GM11168 (cell line): Measurements from ENCODE around the gene RAB7A.
"Not testable (repeated sequence)": the region's sequence is repeated elsewhere in the genome, so short reads cannot be mapped to it uniquely, and the experiment has no call there.

Source experiments
- in situ Hi-C: fragments of 300-500 bp; cut with MboI; formaldehyde crosslinking; loops from one replicate; pipeline ENCODE4 v1.12.0; 2022; ENCODE audit warnings: low sequenced_read_pairs; ENCODE audit not compliant: unreplicated experiment

RAB7A gene

DNA sequence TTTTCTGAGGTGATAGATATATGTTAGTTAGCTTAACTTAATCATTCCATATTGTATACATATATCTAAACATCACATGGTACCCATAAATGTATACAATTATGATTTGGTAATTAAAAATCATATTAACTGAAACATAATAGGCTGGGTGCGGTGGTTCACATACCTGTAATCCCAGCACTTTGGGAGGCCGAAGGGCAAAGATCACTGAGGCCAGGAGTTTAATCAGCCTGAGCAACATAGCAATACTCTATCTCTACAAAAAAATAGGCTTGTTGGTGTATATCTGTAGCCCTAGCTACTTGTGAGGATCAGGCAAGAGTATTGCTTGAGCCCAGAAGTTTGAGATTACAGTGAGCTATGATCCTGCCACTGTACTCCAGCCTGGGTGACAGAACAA is 20.9 kb downstream of the RAB7A start:
- in situ Hi-C loops: no loop called here

DNA sequence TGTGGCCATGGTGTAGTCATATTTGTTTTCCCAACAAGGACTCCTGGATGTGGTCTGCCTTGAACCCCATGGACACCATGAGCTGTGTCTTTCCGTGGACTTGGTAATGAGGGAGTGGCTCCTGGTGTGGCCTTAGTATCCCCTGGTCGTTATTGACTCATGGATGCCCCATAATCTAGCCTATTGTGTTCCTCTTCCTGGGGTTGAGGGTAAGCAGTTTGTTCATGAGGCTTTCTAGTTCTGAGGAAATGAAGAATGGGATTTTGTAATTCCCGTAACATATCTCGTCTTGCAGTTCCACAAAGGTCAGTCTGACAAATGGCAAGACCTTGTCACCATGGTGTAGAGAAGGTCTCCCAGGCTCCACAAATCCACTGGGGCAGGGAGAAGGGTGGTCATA is 22.6 kb downstream of the RAB7A start:
- in situ Hi-C loops: no loop called here

DNA sequence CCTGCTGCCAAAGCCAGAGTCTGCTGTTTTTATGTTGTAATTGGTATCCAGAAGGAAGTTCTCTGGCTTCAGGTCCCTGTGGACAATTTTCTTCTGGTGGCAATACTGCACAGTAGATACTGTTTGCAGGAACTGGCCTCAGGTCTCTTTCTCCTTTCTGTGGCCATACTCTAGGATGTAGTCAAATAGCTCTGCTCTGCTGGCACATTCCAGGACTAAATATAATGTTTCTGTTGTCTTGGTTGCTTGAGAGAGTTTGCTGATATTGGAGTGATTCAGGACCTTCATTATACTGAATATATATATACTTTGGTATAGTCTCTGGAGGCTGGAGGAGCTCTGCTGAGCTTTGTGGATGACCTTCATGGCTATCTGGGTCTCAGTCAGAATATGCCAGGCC is 23.1 kb downstream of the RAB7A start:
- in situ Hi-C loops: no loop called here

DNA sequence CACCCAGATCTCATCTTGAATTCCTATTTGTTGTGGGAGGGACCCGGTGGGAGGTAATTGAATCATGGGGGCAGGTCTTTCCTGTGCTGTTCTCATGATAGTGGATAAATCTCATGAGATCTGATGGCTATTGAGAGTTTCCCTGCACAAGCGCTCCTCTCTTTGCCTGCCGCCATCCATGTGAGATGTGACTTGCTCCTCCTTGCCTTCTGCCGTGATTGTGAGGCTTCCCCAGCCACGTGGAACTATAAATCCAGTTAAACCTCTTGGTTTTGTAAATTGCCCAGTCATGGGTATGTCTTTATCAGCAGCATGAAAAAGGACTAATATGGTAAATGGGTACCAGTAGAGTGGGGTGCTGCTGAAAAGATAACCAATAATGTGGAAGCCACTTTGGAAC is 23.6 kb downstream of the RAB7A start:
- in situ Hi-C loops: not testable (repeated sequence)

DNA sequence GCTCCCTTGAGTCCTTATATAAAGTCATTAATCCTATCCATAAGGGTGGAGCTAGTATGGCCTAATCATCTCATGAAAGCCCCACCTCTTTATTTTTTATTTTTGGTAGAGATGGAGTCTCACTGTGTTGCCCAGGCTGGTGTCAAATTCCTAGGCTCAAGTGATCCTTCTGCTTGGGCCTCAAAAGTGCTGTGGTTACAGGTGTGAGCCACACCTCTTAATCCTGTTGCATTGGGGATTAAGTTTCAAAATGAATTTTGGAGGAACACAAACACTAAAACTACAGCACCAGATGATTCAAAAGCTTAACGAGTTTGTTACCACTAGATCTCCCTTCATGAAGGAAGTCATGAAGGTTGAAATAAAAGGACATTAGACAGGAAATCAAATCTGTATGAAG is 27.7 kb downstream of the RAB7A start:
- in situ Hi-C loops: no loop called here

DNA sequence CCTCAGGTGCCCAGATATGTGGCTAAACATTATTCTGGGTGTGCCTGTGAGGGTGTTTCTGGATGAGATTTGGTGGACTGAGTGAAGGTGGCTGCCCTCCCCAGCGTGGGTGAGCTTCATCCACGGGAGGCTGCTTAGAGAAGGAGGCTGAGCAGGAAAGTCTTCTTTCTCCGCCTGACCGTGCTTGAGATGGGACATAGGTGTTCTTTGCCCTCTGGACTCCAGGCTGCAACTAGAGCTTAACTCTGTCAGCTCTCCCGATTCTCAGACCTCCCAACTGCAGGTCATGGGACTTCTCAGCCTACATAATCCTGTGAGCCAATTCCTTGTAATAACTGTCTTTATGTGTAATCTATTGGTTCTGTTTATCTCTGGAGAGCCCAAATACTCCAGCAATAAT is 34.1 kb downstream of the RAB7A start:
- in situ Hi-C loops: no loop called here

DNA sequence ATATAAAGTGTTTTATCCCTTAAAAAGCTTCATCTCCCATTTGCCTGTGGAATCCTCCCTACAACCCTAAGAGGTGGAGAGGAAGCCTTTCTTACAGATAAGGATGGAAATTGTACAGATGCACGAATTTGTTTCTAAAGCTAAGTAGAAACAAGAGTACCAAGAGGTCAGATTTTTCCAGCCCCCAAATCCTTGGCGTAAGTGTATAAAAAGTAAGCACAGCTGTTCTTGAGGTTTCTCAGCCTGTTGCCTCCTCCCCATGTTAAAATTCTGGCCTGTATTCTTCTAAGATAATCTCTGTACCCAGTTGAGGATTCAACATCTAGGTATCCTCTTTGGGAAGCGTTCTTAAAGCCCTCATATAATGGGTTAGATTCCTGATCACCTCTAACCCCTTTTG is 34.9 kb downstream of the RAB7A start:
- in situ Hi-C loops: no loop called here

DNA sequence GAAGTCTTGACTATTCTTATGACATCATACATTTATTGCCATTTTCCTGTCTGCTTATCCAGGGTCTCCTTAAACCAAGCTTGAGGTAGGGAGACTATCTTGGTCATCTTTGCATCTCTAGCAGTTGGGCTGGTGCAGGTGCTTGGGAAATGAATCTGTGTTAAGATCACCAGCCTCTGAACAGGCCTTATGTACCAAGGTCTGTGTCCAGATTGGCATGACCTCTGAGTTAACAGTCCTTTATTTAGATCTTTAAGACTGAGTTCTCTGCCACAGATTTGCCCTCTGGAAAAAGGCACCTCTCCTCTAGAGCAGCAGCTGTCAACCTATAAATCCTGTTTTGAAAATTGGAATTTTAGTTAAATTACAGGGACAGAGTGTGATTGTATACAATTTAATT is 35.4 kb downstream of the RAB7A start:
- in situ Hi-C loops: no loop called here

DNA sequence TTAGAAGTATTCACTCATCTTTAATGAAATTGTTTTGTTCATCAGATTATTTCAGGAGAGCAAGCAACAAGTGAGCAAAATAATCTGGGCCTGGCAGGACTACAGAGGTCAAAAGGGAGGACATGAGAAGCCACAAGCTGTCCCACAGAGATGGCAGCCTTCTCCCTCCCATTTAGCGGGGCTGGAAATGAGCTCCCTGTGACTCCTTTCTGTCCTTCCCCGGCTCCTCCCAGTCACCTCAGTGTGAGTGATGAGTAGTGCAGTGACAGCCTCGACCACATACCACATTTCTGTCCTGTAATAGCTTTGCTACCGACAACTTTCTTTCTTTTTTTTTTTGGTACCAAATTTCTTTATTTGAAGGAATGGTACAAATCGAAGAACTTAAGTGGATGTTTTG is 38.0 kb downstream of the RAB7A start:
- in situ Hi-C loops: no loop called here

DNA sequence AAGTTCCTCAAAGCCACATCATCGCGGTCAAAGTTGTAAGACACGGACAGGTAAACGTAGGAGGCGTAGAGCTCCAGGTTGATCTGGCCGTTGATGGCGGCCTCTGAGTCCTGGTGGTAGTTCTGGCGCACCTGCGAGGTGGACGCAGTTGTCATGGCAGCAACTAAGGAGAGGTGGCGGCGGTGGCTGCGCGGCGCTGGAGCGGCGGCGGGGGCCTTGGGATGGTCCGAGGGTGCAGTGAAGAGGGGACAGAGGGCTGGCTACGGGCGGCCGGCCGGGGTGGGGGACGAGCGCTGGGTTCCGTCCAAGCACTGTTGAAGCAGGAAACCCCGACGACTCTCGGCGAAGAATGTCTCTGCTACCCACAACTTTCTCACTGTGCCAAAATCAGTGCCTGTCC is 38.9 kb downstream of the RAB7A start:
- in situ Hi-C loops: no loop called here

DNA sequence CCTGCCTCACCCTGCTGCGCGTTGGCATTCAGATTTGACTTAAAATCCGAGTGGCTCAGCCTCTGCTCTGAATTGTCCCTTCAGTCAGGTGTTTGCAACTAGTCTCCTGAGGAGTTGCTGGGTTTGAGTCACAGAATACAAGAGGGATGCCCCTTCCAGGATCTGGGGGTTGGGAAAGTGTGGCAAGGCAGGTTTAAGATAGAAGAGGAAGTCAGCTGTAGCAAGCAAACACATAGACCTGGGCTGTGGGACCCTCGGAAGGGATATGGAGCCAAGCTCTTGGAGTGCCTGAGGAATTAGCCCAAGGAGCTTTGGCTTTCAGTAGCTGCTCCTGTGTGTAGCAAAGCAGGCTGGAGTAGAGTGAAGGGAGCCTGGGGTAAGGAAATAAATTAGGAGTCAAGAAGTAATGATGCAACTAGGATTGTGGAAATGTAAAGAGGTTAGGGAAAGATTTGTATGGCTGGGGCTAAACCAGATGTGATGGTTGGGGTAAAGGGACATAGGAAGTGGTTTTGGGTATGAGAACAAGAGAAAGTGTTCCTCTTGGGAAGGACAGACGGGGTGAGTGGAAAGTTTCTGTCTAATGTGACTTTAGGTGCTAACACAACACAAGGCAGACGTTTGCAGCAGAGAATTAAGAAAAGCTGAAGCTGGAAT is 41.2 kb downstream of the RAB7A start:
- in situ Hi-C loops: no loop called here

DNA sequence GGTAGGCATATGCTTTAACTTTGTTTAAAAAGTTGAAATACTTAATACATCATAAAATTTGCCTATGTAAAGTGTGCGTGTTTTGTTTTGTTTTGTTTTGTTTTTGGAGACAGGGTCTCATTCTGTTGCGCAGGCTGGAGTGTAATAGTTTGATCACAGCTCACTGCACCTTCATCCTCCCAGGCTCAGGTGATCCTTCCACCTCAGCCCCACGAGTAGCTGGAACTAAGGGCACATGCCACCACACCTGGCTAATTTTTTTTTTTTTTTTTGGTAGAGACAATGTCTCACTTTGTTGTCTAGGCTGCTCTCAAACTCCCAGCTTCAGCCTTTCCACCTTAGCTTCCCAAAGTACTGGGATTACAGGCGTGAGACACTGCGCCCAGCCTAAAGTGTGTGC is 42.5 kb downstream of the RAB7A start:
- in situ Hi-C loops: no loop called here

DNA sequence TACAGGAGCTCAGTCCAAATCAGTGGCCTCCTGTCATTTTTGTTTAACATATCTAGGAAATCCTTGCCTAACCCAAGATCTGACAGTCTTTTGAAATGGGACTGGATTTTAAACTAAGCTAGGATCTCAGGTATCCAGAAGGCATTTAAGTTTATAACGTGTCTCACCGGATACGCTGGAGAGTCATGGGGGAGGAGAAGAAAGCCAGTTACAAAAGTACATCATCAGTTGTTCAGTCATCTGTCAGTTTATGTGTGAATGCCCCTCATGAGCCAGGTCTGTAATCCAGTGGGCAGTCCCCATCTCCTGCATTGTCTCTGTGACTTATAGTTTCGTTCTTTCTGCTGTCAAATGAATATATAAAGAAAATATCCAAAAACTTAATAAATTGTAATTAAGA is 44.4 kb downstream of the RAB7A start:
- in situ Hi-C loops: no loop called here

DNA sequence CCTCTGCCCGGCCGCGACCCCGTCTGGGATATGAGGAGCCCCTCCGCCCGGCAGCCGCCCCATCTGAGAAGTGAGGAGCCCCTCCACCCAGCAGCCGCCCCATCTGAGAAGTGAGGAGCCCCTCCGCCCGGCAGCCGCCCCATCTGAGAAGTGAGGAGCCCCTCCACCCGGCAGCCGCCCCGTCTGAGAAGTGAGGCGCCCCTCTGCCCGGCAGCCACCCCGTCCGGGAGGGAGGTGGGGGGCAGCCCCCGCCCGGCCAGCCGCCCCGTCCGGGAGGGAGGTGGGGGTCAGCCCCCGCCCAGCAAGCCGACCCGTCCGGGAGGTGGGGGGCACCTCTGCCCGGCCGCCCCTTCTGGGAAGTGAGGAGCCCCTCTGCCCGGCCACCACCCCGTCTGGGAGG is 47.2 kb downstream of the RAB7A start:
- in situ Hi-C loops: not testable (repeated sequence)

DNA sequence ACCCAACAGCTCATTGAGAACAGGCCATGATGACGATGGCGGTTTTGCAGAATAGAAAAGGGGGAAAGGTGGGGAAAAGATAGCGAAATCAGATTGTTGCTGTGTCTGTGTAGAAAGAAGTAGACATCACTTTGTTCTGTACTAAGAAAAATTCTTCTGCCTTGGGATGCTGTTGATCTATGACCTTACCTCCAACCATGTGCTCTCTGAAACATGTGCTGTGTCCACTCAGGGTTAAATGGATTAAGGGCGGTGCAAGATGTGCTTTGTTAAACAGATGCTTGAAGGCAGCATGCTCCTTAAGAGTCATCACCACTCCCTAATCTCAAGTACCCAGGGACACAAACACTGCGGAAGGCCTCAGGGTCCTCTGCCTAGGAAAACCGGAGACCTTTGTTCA is 47.6 kb downstream of the RAB7A start:
- in situ Hi-C loops: not testable (repeated sequence)

DNA sequence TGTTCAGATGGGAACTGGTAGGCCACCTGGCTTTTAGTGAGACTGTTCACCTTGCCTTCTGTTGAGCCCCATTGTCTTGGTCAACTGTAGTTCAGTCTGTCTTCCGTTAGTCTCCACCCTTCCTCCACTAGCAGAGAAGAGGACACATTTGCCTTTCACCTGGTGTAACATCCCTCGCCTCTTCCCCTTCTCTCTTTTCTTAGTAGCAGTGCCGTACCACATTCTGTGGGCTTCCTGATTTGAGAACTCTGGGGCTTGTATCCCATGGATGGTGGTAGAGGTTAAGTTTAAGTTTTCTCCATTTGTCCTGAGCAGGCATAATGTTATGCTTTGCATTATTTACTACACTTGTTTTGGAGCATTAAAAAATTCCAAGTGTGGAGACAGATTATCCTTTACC is 49.3 kb downstream of the RAB7A start:
- in situ Hi-C loops: no loop called here

DNA sequence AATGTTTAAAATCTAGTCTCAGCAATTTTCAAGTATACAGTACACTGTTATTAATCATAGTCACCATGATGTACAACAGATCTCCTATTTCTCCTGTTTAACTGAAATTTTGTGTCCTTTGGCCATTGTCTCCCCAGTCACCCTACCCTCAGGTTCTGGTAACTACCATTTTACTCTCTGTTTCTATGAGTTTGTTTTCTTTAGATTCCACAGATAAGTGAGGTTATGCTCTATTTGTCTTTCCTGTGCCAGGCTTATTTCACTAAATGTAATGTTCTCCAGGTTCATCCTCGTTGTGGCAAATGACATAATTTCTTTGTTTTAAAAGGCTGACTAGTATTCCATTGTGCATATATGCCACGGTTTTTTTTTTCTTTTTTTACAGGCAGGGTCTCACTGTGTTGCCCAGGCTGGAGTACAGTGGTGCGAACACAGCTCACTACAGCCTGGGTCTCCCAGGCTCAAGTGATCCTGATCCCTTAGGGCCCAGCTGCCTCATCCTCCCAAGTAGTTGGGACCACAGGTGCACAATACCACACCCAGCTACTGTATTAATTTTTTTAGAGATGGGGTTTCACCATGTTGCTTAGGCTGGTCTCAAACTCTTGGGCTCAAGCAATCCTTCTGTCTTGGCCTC is 50.0 kb downstream of the RAB7A start:
- in situ Hi-C loops: no loop called here

DNA sequence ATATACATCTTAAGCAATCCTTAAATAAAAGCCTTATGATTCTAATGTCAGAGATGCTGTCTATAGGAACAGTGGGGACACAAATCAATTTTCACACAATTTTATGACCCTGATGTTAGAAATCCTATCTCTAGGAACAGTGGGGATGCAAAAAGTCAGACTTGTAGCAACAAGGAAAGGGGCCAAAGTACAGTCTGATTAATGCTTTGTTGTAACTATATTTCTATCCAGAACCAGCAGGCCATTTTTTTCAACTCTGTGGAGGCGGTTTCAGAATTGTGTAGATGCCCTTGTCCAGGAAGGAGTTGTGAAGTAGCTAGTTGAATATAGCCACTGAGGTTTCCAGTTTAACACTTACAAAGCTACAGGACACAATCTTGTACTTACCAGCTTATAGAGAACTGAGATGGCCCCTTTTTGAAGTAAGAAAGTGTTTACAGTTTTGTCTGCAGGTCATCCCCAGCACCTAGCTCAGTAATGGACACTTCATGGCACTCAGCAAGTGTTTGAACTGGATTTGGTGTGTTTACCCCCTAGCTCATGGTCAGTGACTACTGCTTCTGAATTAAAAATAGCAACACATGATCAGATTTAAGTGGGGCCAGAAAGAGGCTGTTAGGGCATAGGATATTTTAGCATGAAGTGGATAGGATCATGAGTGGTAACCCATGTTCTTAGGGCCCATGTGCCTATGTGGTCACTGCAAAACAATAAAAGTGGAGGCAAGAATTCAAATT is 54.3 kb downstream of the RAB7A start:
- in situ Hi-C loops: no loop called here

DNA sequence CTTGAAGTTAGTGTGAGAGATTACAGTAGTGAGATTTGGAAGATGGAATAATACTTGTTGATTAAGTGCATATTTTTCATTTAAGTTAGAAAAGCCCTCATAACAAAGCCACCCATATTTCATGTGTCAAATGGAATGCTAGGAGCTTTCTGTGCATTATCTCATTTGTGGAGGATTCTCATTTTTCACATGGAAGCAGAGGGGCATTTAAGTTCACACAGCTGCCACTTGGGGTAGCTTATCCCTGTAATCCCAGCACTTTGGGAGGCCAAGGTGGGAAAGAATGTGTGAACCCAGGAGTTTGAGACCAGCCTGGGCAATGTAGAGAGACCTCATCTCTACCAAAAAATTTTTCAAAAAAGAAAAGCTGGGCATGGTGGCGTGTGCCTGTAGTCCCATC is 55.2 kb downstream of the RAB7A start:
- in situ Hi-C loops: no loop called here

DNA sequence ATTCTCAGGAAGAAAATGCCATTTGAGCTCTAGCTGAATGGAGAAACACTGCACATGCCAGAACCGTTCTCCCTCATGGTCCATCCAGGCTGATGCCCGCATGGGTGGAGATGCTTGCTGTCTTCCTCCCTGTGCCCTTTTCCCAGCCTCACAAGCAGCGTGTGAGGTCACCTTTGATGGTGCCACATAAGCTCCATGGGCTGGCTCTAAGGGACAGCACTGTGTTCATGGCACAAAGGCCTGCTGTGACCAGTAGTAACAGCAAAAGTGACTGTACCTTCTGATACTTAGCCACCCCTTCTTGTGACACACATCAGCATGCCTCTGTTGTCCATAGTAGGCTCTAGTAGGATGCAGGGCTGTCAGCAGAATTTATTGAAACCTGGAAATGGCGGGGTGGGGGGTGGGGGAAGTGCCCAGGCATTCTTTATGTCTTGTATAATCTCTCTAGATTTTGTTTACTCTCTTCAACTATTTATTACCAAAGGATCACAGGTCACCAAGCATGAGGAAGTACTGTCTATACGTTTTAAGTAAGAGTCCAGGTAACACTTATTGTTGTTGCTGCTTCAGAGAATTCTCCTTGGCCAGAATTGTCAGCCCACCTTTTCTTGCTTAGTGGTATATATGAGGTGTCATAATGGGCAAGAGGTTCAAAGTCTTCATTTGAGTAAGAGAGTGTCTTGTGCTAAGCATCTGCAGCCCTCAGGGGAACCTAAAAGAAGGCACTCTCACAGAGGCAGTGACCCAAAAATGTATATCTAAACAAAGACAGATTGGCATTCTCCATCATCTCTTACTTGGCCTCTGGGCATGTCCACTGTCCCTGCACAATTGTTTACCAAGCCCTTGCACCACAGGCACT is 56.5 kb downstream of the RAB7A start:
- in situ Hi-C loops: no loop called here

DNA sequence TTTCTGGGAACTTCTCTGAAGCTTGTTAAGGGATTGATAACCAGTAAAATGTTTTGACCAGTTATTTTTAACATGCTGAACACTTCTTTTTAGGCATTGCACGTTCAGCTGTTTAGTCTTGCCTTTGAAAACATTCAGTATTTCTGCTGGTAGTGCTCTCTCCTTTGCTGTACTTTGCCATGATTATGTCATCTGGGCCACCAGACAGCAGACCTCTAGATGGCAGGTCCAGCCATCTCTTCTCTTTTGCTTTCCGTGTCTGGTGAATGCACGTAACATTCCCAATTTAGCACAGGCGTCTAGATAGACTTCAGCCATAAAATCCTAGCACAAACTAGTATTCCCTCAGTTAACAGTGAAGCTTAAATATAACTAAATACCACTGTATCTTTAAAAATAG is 57.8 kb downstream of the RAB7A start:
- in situ Hi-C loops: no loop called here
